WTC11 (cell line): ENCODE results near the gene FOXRED1. TPM values are rescaled to one million over a fixed set of nuclear protein-coding genes. Genes with fewer than 3 reads are reported as not detected.
"Not testable (repeated sequence)": the region's sequence is repeated elsewhere in the genome, so short reads cannot be mapped to it uniquely, and the experiment has no call there.

Experiments
- ATAC-seq: fragments of 200-7000 bp; cut with Tn5 transposase; 2 replicates; pipeline ENCODE4 v1.10.0; 2021; ENCODE audit warnings: mild to moderate bottlenecking, moderate library complexity
- CTCF ChIA-PET: fragments of 300-600 bp; sonication (Branson Sonifier 250); formaldehyde crosslinking; loops from one replicate; lab custom pipeline; 2021; ENCODE audit warnings: antibody characterized with exemption; lab: Charles Lee
- POLR2A ChIA-PET: fragments of 350-600 bp; sonication (Branson Sonifier 250); formaldehyde crosslinking; loops from one replicate; lab custom pipeline; 2021; ENCODE audit warnings: antibody characterized with exemption; lab: Charles Lee
- DNase-seq: peaks from one replicate; pipeline ENCODE4 v3.0.0; 2021; ENCODE audit warnings: low spot score
- H3K27ac Mint-ChIP-seq: 2 replicates; pipeline ENCODE4 v1.8.0; 2021; ENCODE audit warnings: mixed read lengths
- H3K27me3 Mint-ChIP-seq: 2 replicates; pipeline ENCODE4 v1.8.0; 2021; ENCODE audit warnings: low read depth, mild to moderate bottlenecking, moderate library complexity, mixed read lengths
- H3K36me3 Mint-ChIP-seq: 2 replicates; pipeline ENCODE4 v1.8.0; 2021; ENCODE audit warnings: mixed read lengths
- H3K4me1 Mint-ChIP-seq: 2 replicates; pipeline ENCODE4 v1.8.0; 2022; ENCODE audit warnings: mixed read lengths
- H3K4me3 Mint-ChIP-seq: 2 replicates; pipeline ENCODE4 v1.8.0; 2021; ENCODE audit warnings: mild to moderate bottlenecking, moderate library complexity, mixed read lengths
- H3K9me3 Mint-ChIP-seq: 2 replicates; pipeline ENCODE4 v1.8.0; 2021; ENCODE audit warnings: mixed read lengths
- AFF4 ChIP-seq: sonication (generic); formaldehyde crosslinking; IDR thresholded peaks from 2 replicates; pipeline ENCODE4 v1.8.1; 2023; ENCODE audit warnings: mild to moderate bottlenecking, missing genetic modification reagents, borderline replicate concordance
- ATF2 ChIP-seq: sonication (generic); formaldehyde crosslinking; IDR thresholded peaks from 2 replicates; pipeline ENCODE4 v1.8.1; 2022; ENCODE audit warnings: low read depth, missing genetic modification reagents, borderline replicate concordance
- CBFB ChIP-seq: sonication (generic); formaldehyde crosslinking; IDR thresholded peaks from 2 replicates; pipeline ENCODE4 v1.8.1; 2022; ENCODE audit warnings: mild to moderate bottlenecking, low read depth, missing genetic modification reagents
- ETV6 ChIP-seq: sonication (generic); formaldehyde crosslinking; IDR thresholded peaks from 2 replicates; pipeline ENCODE4 v1.8.1; 2022; ENCODE audit warnings: mild to moderate bottlenecking, missing genetic modification reagents
- FOXP4 ChIP-seq: sonication (generic); formaldehyde crosslinking; IDR thresholded peaks from 2 replicates; pipeline ENCODE4 v1.8.0; 2022; ENCODE audit warnings: mild to moderate bottlenecking, missing genetic modification reagents
- GABPB1 ChIP-seq: sonication (generic); formaldehyde crosslinking; IDR thresholded peaks from 2 replicates; pipeline ENCODE4 v1.8.1; 2023; ENCODE audit warnings: mild to moderate bottlenecking, missing genetic modification reagents
- HMGA2 ChIP-seq: fragments of 250-450 bp; sonication (Bioruptor Pico); IDR thresholded peaks from 2 replicates; pipeline ENCODE4 v1.4.0; 2021; ENCODE audit warnings: mild to moderate bottlenecking, moderate library complexity
- HMGXB4 ChIP-seq: sonication (generic); formaldehyde crosslinking; IDR thresholded peaks from 2 replicates; pipeline ENCODE4 v1.8.1; 2023; ENCODE audit warnings: mild to moderate bottlenecking, moderate library complexity, missing genetic modification reagents
- IRF1 ChIP-seq: sonication (generic); formaldehyde crosslinking; IDR thresholded peaks from 2 replicates; pipeline ENCODE4 v1.8.0; 2023; ENCODE audit warnings: missing genetic modification reagents
- JUN ChIP-seq: sonication (generic); formaldehyde crosslinking; IDR thresholded peaks from 2 replicates; pipeline ENCODE4 v1.8.0; 2023; ENCODE audit warnings: mild to moderate bottlenecking, missing genetic modification reagents
- MLX ChIP-seq: sonication (generic); formaldehyde crosslinking; IDR thresholded peaks from 2 replicates; pipeline ENCODE4 v1.8.1; 2023; ENCODE audit warnings: mild to moderate bottlenecking, missing genetic modification reagents, moderate library complexity
- NFYB ChIP-seq: sonication (generic); formaldehyde crosslinking; conservative IDR thresholded peaks from 2 replicates; pipeline ENCODE4 v1.8.0; 2022; ENCODE audit warnings: low read depth, missing genetic modification reagents
- RORB ChIP-seq: fragments of 250-450 bp; sonication (Bioruptor Pico); IDR thresholded peaks from 2 replicates; pipeline ENCODE4 v1.9.0; 2021; ENCODE audit warnings: mild to moderate bottlenecking
- SMAD4 ChIP-seq: sonication (generic); formaldehyde crosslinking; IDR thresholded peaks from 2 replicates; pipeline ENCODE4 v1.8.0; 2022; ENCODE audit warnings: mild to moderate bottlenecking, missing genetic modification reagents
- SOX15 ChIP-seq: fragments of 250-450 bp; sonication (Bioruptor Pico); IDR thresholded peaks from 2 replicates; pipeline ENCODE4 v1.9.0; 2021; ENCODE audit warnings: mild to moderate bottlenecking
- ZBTB43 ChIP-seq: sonication (generic); formaldehyde crosslinking; IDR thresholded peaks from 2 replicates; pipeline ENCODE4 v1.8.1; 2023; ENCODE audit warnings: mild to moderate bottlenecking, missing genetic modification reagents
- ZNF121 ChIP-seq: sonication (generic); formaldehyde crosslinking; IDR thresholded peaks from 2 replicates; pipeline ENCODE4 v1.8.0; 2023; ENCODE audit warnings: missing genetic modification reagents
- ZNF263 ChIP-seq: sonication (generic); formaldehyde crosslinking; IDR thresholded peaks from 2 replicates; pipeline ENCODE4 v1.8.1; 2022; ENCODE audit warnings: low read depth, mild to moderate bottlenecking, moderate library complexity, missing genetic modification reagents
- ZNF423 ChIP-seq: fragments of 250-450 bp; sonication (Bioruptor Pico); IDR thresholded peaks from 2 replicates; pipeline ENCODE4 v2.1.2; 2022; ENCODE audit warnings: mild to moderate bottlenecking, moderate library complexity
- total RNA-seq: library from RNA; stranded (reverse); gene quantifications from 3 replicates; pipeline ENCODE4 v1.2.3, GENCODE V29; 2021

The FOXRED1 gene
- total RNA-seq, 1 experiment from 2014 or later, result 61.9 TPM

GRCh38 chr11:126254819-126255218 is 14.1 kb upstream of the FOXRED1 start:
- ChIA-PET POLR2A (interaction anchor here (0.6 kb wide), 1 partner anchor 673 kb away, joined by 3 read pairs; no protein-coding TSS in a partner anchor), CTCF (no interaction called here)
- H3K27ac Mint-ChIP-seq, result no peak overlapping the region
- H3K36me3 Mint-ChIP-seq, result peaks cover 64% of the 10 kb centered on the region
- H3K4me3 Mint-ChIP-seq, result no peak overlapping the region
- DNase-seq, result no peak
- no peak for ATAC-seq
- TF ChIP-seq ZNF121 (no peak), CBFB (CRISPR knock-in tag) (no peak), SMAD4 (CRISPR knock-in tag) (no peak), HMGA2 (no peak), MLX (no peak), NFYB (CRISPR knock-in tag) (no peak), ZBTB43 (CRISPR knock-in tag) (no peak), FOXP4 (CRISPR knock-in tag) (no peak), ZNF263 (CRISPR knock-in tag) (no peak), RORB (no peak), IRF1 (CRISPR knock-in tag) (no peak), ETV6 (CRISPR knock-in tag) (no peak), SOX15 (CRISPR knock-in tag) (no peak), HMGXB4 (CRISPR knock-in tag) (no peak)
- TF ChIP-seq, all 79 proteins: peak for 0
- Mint-ChIP-seq H3K9me3 (no peaks in the 10 kb centered on the region), H3K4me1 (no peaks in the 10 kb centered on the region), H3K27me3 (no peaks in the 10 kb centered on the region)

GRCh38 chr11:126255507-126255906 is 13.4 kb upstream of the FOXRED1 start:
- H3K4me3 Mint-ChIP-seq, H3K27me3 Mint-ChIP-seq, ATAC-seq, POLR2A ChIA-PET, CTCF ChIA-PET, DNase-seq, H3K4me1 Mint-ChIP-seq, H3K9me3 Mint-ChIP-seq, H3K27ac Mint-ChIP-seq: not testable (repeated sequence)
- H3K36me3 Mint-ChIP-seq, result peaks cover 61% of the 10 kb centered on the region

- H3K9me3 Mint-ChIP-seq, result no peaks in the 10 kb centered on the region
- POLR2A ChIA-PET, result no interaction called here
- no peak overlapping the region for H3K4me3 Mint-ChIP-seq
- peaks cover 54% of the 10 kb centered on the region for H3K36me3 Mint-ChIP-seq
- CTCF ChIA-PET, result no interaction called here
- H3K27me3 Mint-ChIP-seq, result no peaks in the 10 kb centered on the region
- no peaks in the 10 kb centered on the region for H3K4me1 Mint-ChIP-seq
- ATAC-seq, result no peak
- H3K27ac Mint-ChIP-seq, result no peak overlapping the region
- DNase-seq, result no peak
- TF ChIP-seq GABPB1 (no peak), ZNF423 (no peak), ATF2 (no peak), JUN (CRISPR knock-in tag) (no peak), FOXP4 (CRISPR knock-in tag) (no peak), AFF4 (no peak), NFYB (CRISPR knock-in tag) (no peak)
Observed at GRCh38 chr11:126256216-126256615, 12.7 kb upstream of the FOXRED1 start.
